HepG2 (cell line): ENCODE data around the gene SCUBE1. TPM values are rescaled to one million over a fixed set of nuclear protein-coding genes. Genes with fewer than 3 reads are reported as not detected.

Experiments
- ATAC-seq: fragments of 200-7000 bp; cut with Tn5 transposase; 3 replicates; pipeline ENCODE4 v1.9.1; 2020; ENCODE audit warnings: mild to moderate bottlenecking, moderate library complexity
- BruUV-seq: library from RNA; stranded (reverse); fragments of 400-500 nt; replicated peaks from 2 replicates; lab custom pipeline; 2021; lab: Mats Ljungman, UMichigan
- CTCF ChIA-PET: fragments of 300-600 bp; formaldehyde crosslinking; extraction: SDS; loops from one replicate; lab custom pipeline; 2021; ENCODE audit warnings: low total read pairs, inconsistent platforms, low intra/inter-chr PET ratio; lab: Yijun Ruan, JAX
- POLR2A ChIA-PET: fragments of 350-600 bp; sonication (Branson Sonifier 250); formaldehyde crosslinking; loops from one replicate; lab custom pipeline; 2020; ENCODE audit warnings: antibody characterized with exemption, inconsistent platforms; lab: Yijun Ruan, JAX
- DNase-seq: peaks from one replicate; pipeline ENCODE4 v3.0.0-alpha.2; 2015; ENCODE audit warnings: low spot score
- FAIRE-seq: peaks from 3 replicates; lab custom pipeline; 2011; peaks lifted over from hg19 to GRCh38; lab: Jason Lieb, UNC
- H2AFZ ChIP-seq: one replicate; pipeline ENCODE4 v1.6.1; 2011; ENCODE audit warnings: low read length, inconsistent platforms
- H3K27ac ChIP-seq: fragments of 300-600 bp; 3 replicates; pipeline ENCODE4 v1.8.0; 2011; ENCODE audit warnings: mixed run types, mild to moderate bottlenecking, mixed read lengths, low read length, inconsistent platforms; ENCODE audit not compliant: insufficient read depth; ENCODE audit errors: extremely low read length
- H3K27me3 ChIP-seq, 2 experiments: fragments of 200-600 bp in 1 of 2; 2 replicates in 1 of 2; 3 replicates in 1 of 2; pipeline versions ENCODE4 v1.6.0 to v1.8.0; 2011; ENCODE audit warnings: low read length in 2 of 2, mild to moderate bottlenecking in 2 of 2, moderate library complexity in 2 of 2, inconsistent platforms in 1 of 2; ENCODE audit not compliant: insufficient read depth in 2 of 2, control insufficient read depth in 1 of 2
- H3K36me3 ChIP-seq, 2 experiments: fragments of 200-600 bp in 1 of 2; replicated peaks in 1 of 2; 2 replicates in 1 of 2; 3 replicates in 1 of 2; pipeline versions ENCODE4 v1.5.1 to v1.8.0; 2011; ENCODE audit warnings: low read length in 2 of 2, inconsistent platforms in 1 of 2; ENCODE audit not compliant: insufficient read depth in 2 of 2, control insufficient read depth in 1 of 2
- H3K4me1 ChIP-seq: 2 replicates; pipeline ENCODE4 v1.5.1; 2012; ENCODE audit warnings: low read length, inconsistent platforms; ENCODE audit not compliant: insufficient read depth
- H3K4me2 ChIP-seq: 2 replicates; pipeline ENCODE4 v1.6.0; 2011; ENCODE audit warnings: low read depth, low read length, inconsistent platforms
- H3K4me3 ChIP-seq, 3 experiments: fragments of 200-600 bp in 1 of 3; sonication (generic), shearing (Covaris generic) in 1 of 3; replicated peaks in 1 of 3; 2 replicates each; pipeline ENCODE4 v1.5.1; 2011 to 2016; ENCODE audit warnings: low read length in 3 of 3, inconsistent platforms in 2 of 3, low read depth in 2 of 3, mild to moderate bottlenecking in 2 of 3, control low read depth in 1 of 3, mixed read lengths in 1 of 3; ENCODE audit not compliant: insufficient read depth in 1 of 3
- H3K79me2 ChIP-seq: one replicate; pipeline ENCODE4 v1.6.1; 2011; ENCODE audit warnings: low read length, inconsistent platforms; ENCODE audit not compliant: insufficient read depth
- H3K9ac ChIP-seq: 2 replicates; pipeline ENCODE4 v1.6.0; 2011; ENCODE audit warnings: mild to moderate bottlenecking, low read depth, low read length, inconsistent platforms; ENCODE audit not compliant: insufficient read depth
- H3K9me3 ChIP-seq: 2 replicates; pipeline ENCODE4 v1.5.1; 2012; ENCODE audit warnings: mild to moderate bottlenecking, low read length
- H4K20me1 ChIP-seq: 2 replicates; pipeline ENCODE4 v1.6.0; 2011; ENCODE audit warnings: inconsistent platforms, mild to moderate bottlenecking, low read length, moderate library complexity; ENCODE audit not compliant: insufficient read depth
- ATAD3A ChIP-seq: sonication (generic); formaldehyde crosslinking; IDR thresholded peaks from 2 replicates; pipeline ENCODE4 v1.4.0; 2020; ENCODE audit warnings: missing genetic modification reagents
- ATRX ChIP-seq: sonication (generic); formaldehyde crosslinking; IDR thresholded peaks from 2 replicates; pipeline ENCODE4 v1.4.0; 2020; ENCODE audit warnings: missing genetic modification reagents, borderline replicate concordance
- CSRNP1 ChIP-seq: sonication (generic); formaldehyde crosslinking; IDR thresholded peaks from 2 replicates; pipeline ENCODE4 v1.8.1; 2023; ENCODE audit warnings: mild to moderate bottlenecking, missing genetic modification reagents
- FOXO1 ChIP-seq: sonication (generic); formaldehyde crosslinking; IDR thresholded peaks from 2 replicates; pipeline ENCODE4 v1.4.0; 2020; ENCODE audit warnings: missing genetic modification reagents
- HMG20A ChIP-seq: IDR thresholded peaks from 2 replicates; pipeline ENCODE4 v1.6.1; 2016; ENCODE audit warnings: borderline replicate concordance
- KMT2A ChIP-seq: sonication (generic); formaldehyde crosslinking; IDR thresholded peaks from 2 replicates; pipeline ENCODE4 v1.4.0; 2020; ENCODE audit warnings: missing genetic modification reagents
- SMAD9 ChIP-seq: sonication (generic); formaldehyde crosslinking; IDR thresholded peaks from 2 replicates; pipeline ENCODE4 v1.5.1; 2020; ENCODE audit warnings: mild to moderate bottlenecking, missing genetic modification reagents
- SNAPC2 ChIP-seq: sonication (generic); formaldehyde crosslinking; IDR thresholded peaks from 2 replicates; pipeline ENCODE4 v1.8.1; 2022; ENCODE audit warnings: mild to moderate bottlenecking, missing genetic modification reagents
- ZBTB2 ChIP-seq: sonication (generic); formaldehyde crosslinking; IDR thresholded peaks from 2 replicates; pipeline ENCODE4 v1.8.0; 2022; ENCODE audit warnings: low read depth, missing genetic modification reagents
- ZC3H13 ChIP-seq: sonication (generic); formaldehyde crosslinking; IDR thresholded peaks from 2 replicates; pipeline ENCODE4 v1.8.1; 2023; ENCODE audit warnings: mild to moderate bottlenecking, missing genetic modification reagents, moderate library complexity
- ZNF513 ChIP-seq: sonication (generic); formaldehyde crosslinking; conservative IDR thresholded peaks from 2 replicates; pipeline ENCODE4 v1.5.0; 2020; ENCODE audit warnings: missing genetic modification reagents
- ZNF775 ChIP-seq: sonication (generic); formaldehyde crosslinking; IDR thresholded peaks from 2 replicates; pipeline ENCODE4 v1.4.0; 2020; ENCODE audit warnings: missing genetic modification reagents, mild to moderate bottlenecking, moderate library complexity, borderline replicate concordance
- WGBS: methylation state at CpG from one replicate; pipeline ENCODE4 v1.1.6; 2017; ENCODE audit warnings: low lambda C conversion rate; 5-methylcytosine and 5-hydroxymethylcytosine counted together
- in situ Hi-C: cut with HindIII; loops from 2 replicates; pipeline ENCODE4 v1.10.0; 2017; ENCODE audit warnings: low pct_unique_long_range_greater_than_20kb; ENCODE audit not compliant: extremely low pct_ligation_motif_present
- intact Hi-C: fragments of 100-400 bp; cut with micrococcal nuclease; formaldehyde crosslinking; loops from one replicate; pipeline ENCODE4 v1.10.0; 2022; ENCODE audit not compliant: unreplicated experiment
- polyA plus RNA-seq, 8 experiments: library from polyadenylated mRNA; depleted of rRNA in 3 of 8; stranded (reverse) in 7 of 8; unstranded in 1 of 8; fragments of >200 nt; fragmentation: Illumina TruSeq in 4 of 8; extraction: Trizol in 4 of 8; gene quantifications; 2 replicates each; pipeline versions ENCODE4 v1.2.1 to v1.2.3, GENCODE V29; 2011 to 2016; ENCODE audit warnings: low read depth in 4 of 8, missing spikeins in 1 of 8, mixed read lengths in 1 of 8; ENCODE audit not compliant: insufficient read depth in 1 of 8
- total RNA-seq, 5 experiments: library from RNA; depleted of rRNA; stranded (reverse); fragments of >200 nt; fragmentation: Illumina TruSeq; extraction: Trizol; gene quantifications; 2 replicates each; pipeline ENCODE4 v1.2.3, GENCODE V29; 2016; ENCODE audit warnings: low read depth in 1 of 5

The SCUBE1 gene
- total and polyA plus RNA-seq, 2 of the 13 experiments (the other 11 are each of a cell fraction or from before 2014, with no cell fraction given), result under 0.01 to 0.05 TPM

- intact Hi-C loops (no loop called here), in situ Hi-C loops (loop anchor here (10.0 kb wide), 1 partner anchor 105 kb away; the partner anchor contains the start of gene SCUBE1)
- no peak for FAIRE-seq
- DNase-seq, result no peak
- Histone ChIP-seq H3K27ac (no peak overlapping the region), H3K27me3 (peaks cover 0 to 9% of the 10 kb centered on the region in 2 experiments; a peak in 2 of 5 replicates), H3K9ac (no peak overlapping the region), H3K79me2 (no peaks in the 10 kb centered on the region), H4K20me1 (no peaks in the 10 kb centered on the region), H3K4me3 (no peak overlapping the region), H3K4me2 (no peak overlapping the region), H2AFZ (no peak overlapping the region), H3K4me1 (peaks cover 90% of the 10 kb centered on the region), H3K9me3 (no peaks in the 10 kb centered on the region), H3K36me3 (no peaks in the 10 kb centered on the region)
- TF ChIP-seq ATAD3A (CRISPR knock-in tag) (no peak), FOXO1 (no peak), KMT2A (CRISPR knock-in tag) (no peak), ZNF775 (CRISPR knock-in tag) (no peak), ZNF513 (CRISPR knock-in tag) (no peak), HMG20A (CRISPR knock-in tag) (no peak), ZC3H13 (no peak), SMAD9 (CRISPR knock-in tag) (no peak), CSRNP1 (CRISPR knock-in tag) (no peak), ZBTB2 (no peak), SNAPC2 (CRISPR knock-in tag) (no peak), ATRX (CRISPR knock-in tag) (no peak)
- no peak for ATAC-seq
- ChIA-PET POLR2A (no interaction called here), CTCF (no interaction called here)
- 84% methylated on average over 9 of the region's 9 CpGs for WGBS
- BruUV-seq, result no TSS peak
Observed at GRCh38 chr22:43239956-43240355, 103.2 kb downstream of the SCUBE1 start.
